Heart left ventricle (tissue), 16 donors: Measurements from ENCODE around the gene ZNF524. TPM values are rescaled to one million over a fixed set of nuclear protein-coding genes. Genes with fewer than 3 reads are reported as not detected.

Experiments
- ATAC-seq, 4 donors: fragments of 200-7000 bp; cut with Tn5 transposase; one replicate each; pipeline ENCODE4 v1.9.1; 2020 to 2022; ENCODE audit warnings: moderate library complexity in 4 of 4, mild to moderate bottlenecking in 3 of 4, moderate number of reproducible peaks in 1 of 4
- DNase-seq, 5 donors: peaks; one replicate each; pipeline ENCODE4 v3.0.0-alpha.2; 2020
- H3K27ac ChIP-seq, 12 donors: fragments of 200-600 bp; sonication (generic) in 4 of 12; one replicate each; pipeline versions ENCODE4 v1.5.0 to v1.8.0; 2016 to 2022; ENCODE audit warnings: mild to moderate bottlenecking in 2 of 12
- H3K27me3 ChIP-seq, 9 donors: fragments of 200-600 bp; sonication (generic) in 2 of 9; one replicate each; pipeline versions ENCODE4 v1.5.1 to v1.8.0; 2016 to 2022; ENCODE audit warnings: mild to moderate bottlenecking in 3 of 9
- H3K36me3 ChIP-seq, 9 donors: fragments of 200-600 bp; sonication (generic) in 2 of 9; one replicate each; pipeline versions ENCODE4 v1.5.0 to v1.8.0; 2018 to 2022; ENCODE audit warnings: mild to moderate bottlenecking in 2 of 9
- H3K4me1 ChIP-seq, 12 donors: fragments of 200-600 bp; sonication (generic) in 4 of 12; one replicate each; pipeline versions ENCODE4 v1.5.0 to v1.8.0; 2016 to 2022; ENCODE audit warnings: mild to moderate bottlenecking in 3 of 12
- H3K4me3 ChIP-seq, 12 donors: fragments of 200-600 bp; sonication (generic) in 4 of 12; one replicate each; pipeline versions ENCODE4 v1.5.0 to v1.8.0; 2017 to 2022; ENCODE audit warnings: mild to moderate bottlenecking in 9 of 12, moderate library complexity in 4 of 12
- H3K9me3 ChIP-seq, 12 donors: fragments of 200-600 bp; sonication (generic) in 4 of 12; one replicate each; pipeline versions ENCODE4 v1.5.0 to v1.8.0; 2016 to 2022; ENCODE audit warnings: mild to moderate bottlenecking in 1 of 12
- CTCF ChIP-seq, 12 donors: fragments of 200-600 bp; sonication (generic) in 4 of 12; IDR thresholded peaks; one replicate each; pipeline versions ENCODE4 v1.5.0 to v1.8.0; 2018 to 2022; ENCODE audit warnings: antibody characterized with exemption in 12 of 12, mild to moderate bottlenecking in 5 of 12
- POLR2A ChIP-seq, 2 donors: fragments of 450-650 bp; IDR thresholded peaks; one replicate each; pipeline ENCODE4 v1.6.1; 2017; ENCODE audit warnings: antibody characterized with exemption in 2 of 2, mild to moderate bottlenecking in 2 of 2, moderate library complexity in 2 of 2
- WGBS, 4 donors: extraction: QIAGEN DNeasy Blood & Tissue Kit in 2 of 4; methylation state at CpG; one replicate each; pipeline versions ENCODE4 v1.1.5 to v1.1.7; 2013 to 2018; 5-methylcytosine and 5-hydroxymethylcytosine counted together
- intact Hi-C, 10 donors: fragments of 100-400 bp; cut with DNase I; formaldehyde crosslinking; loops; one replicate each; pipeline versions ENCODE4 v1.11.1 to v1.14.2; 2022
- polyA plus RNA-seq, 2 donors: library from polyadenylated mRNA; stranded (reverse); fragments of 200-250 nt; gene quantifications; one replicate each; pipeline ENCODE4 v1.2.3, GENCODE V29; 2013
- total RNA-seq, 9 donors: library from RNA; depleted of rRNA in 2 of 9; stranded (reverse); fragments of >200 nt in 2 of 9; fragmentation: NEBNext Ultra II Directional in 3 of 9; extraction: Animal tissue kit (Norgen Biotek cat#: 25700) in 3 of 9; gene quantifications; one replicate each; pipeline versions ENCODE4 v1.1.0 to v1.2.4, GENCODE V29; 2016 to 2023
- donor health status: ischemic (EF 13 %, LVEDD 7.1; RV severe dilation, severe dysfunction).
- donor health status: healthy with polysubstance abuse.
- donor health status: DM: no; HTN: yes; CAD: no.
- donor health status: DM: no; HTN: no; CAD: no.
- donor health status: ischemic (EF 25% LVEDD 6.9; RV normal size, moderate dysfunction).
- donor health status: ischemic (EF 25% LVEDD 5.7; RV mildly dilated, moderate dysfunction).
- donor health status: healthy.
- donor health status: DM: yes; HTN: yes; CAD: no.
- donor health status: ischemic (EF 35%, LVEDD 5.7; RV mildly dilated, moderate dysfunction).
- donor health status: nonischemic (EF 11% LVEDD 7.7; RV severe dilation, severe dysfunction).
- donor health status: DM: yes; HTN: yes; CAD: no.
- donor health status: PGD.
- donor health status: ischemic (EF 29% LVEDD 5.4; RV normal size, mild dysfunction).
- donor health status: nonischemic (EF 23%, LVEDD 6.1; RV moderate dilation, normal function).

The ZNF524 gene
- total and polyA plus RNA-seq, 11 donors, result 11.0 to 34.7 (median 16.7) TPM

GRCh38 chr19:55594996-55595545 is 5.0 kb upstream of the ZNF524 start:
- Histone ChIP-seq H3K36me3 (peaks cover 0 to 52% (median 33%) of the 10 kb centered on the region in 9 donors), H3K9me3 (no peaks in the 10 kb centered on the region), H3K27me3 (no peaks in the 10 kb centered on the region), H3K27ac (peak overlapping the region in 2 of 12 donors; percentile 37 to 43), H3K4me1 (peaks cover 0 to 6% (median 0%) of the 10 kb centered on the region in 12 donors), H3K4me3 (no peak overlapping the region)
- intact Hi-C loops, result loop anchor here in 4 of 10 donors (5.0 to 10.0 kb wide), 4 partner anchors 37 to 80 kb away; partner anchors contain the start of gene SBK3 (in 2 of the 4)
- ATAC-seq (no peak), DNase-seq (no peak)
- TF ChIP-seq POLR2A (IDR thresholded peaks at IDR 0.05) (no peak), CTCF (IDR thresholded peaks at IDR 0.05) (no peak)
- 76 to 86% (median 81%) methylated on average over 4 of the region's 4 CpGs for WGBS, 4 donors

- no peak overlapping the region for H3K27ac ChIP-seq
- ATAC-seq (no peak), DNase-seq (no peak)
- no peak overlapping the region for H3K4me3 ChIP-seq
- TF ChIP-seq CTCF (IDR thresholded peaks at IDR 0.05), result no peak
- TF ChIP-seq POLR2A (IDR thresholded peaks at IDR 0.05), result no peak
- peaks cover 0 to 52% (median 33%) of the 10 kb centered on the region in 9 donors for H3K36me3 ChIP-seq
- H3K4me1 ChIP-seq, result peaks cover 0 to 14% (median 8%) of the 10 kb centered on the region in 12 donors
- intact Hi-C loops, result loop anchor here in 4 of 10 donors (5.0 to 10.0 kb wide), 4 partner anchors 36 to 82 kb away; partner anchors contain the start of gene SBK3 (in 2 of the 4)
- H3K27me3 ChIP-seq, result no peaks in the 10 kb centered on the region
- WGBS, 4 donors, result 88 to 94% (median 92%) methylated on average over 3 of the region's 3 CpGs
- no peaks in the 10 kb centered on the region for H3K9me3 ChIP-seq
Observed at GRCh38 chr19:55596304-55596703, 3.8 kb upstream of the ZNF524 start.

GRCh38 chr19:55597501-55597921 is 2.6 kb upstream of the ZNF524 start:
- no peak overlapping the region for H3K27ac ChIP-seq
- TF ChIP-seq POLR2A (IDR thresholded peaks at IDR 0.05) (no peak), CTCF (IDR thresholded peaks at IDR 0.05) (no peak)
- no peaks in the 10 kb centered on the region for H3K27me3 ChIP-seq
- intact Hi-C loops, result loop anchor here in 4 of 10 donors (5.0 to 10.0 kb wide), 4 partner anchors 35 to 83 kb away; partner anchors contain the start of gene SBK3 (in 2 of the 4)
- WGBS, 4 donors, result 96 to 97% (median 97%) methylated on average over 30 of the region's 30 CpGs
- ATAC-seq (no peak), DNase-seq (no peak)
- H3K4me3 ChIP-seq, result no peak overlapping the region
- H3K4me1 ChIP-seq, result peaks cover 0 to 18% (median 8%) of the 10 kb centered on the region in 12 donors
- no peaks in the 10 kb centered on the region for H3K9me3 ChIP-seq
- H3K36me3 ChIP-seq, result peaks cover 0 to 49% (median 29%) of the 10 kb centered on the region in 9 donors

GRCh38 chr19:55598034-55598433 is 2.1 kb upstream of the ZNF524 start:
- no peak for ATAC-seq
- intact Hi-C loops, result loop anchor here in 5 of 10 donors (2.0 to 10.0 kb wide), 5 partner anchors 34 to 83 kb away; partner anchors contain the start of gene SBK3 (in 2 of the 5)

More at GRCh38 chr19:55598034-55598433, 2.1 kb upstream of the ZNF524 start:
- TF ChIP-seq POLR2A (IDR thresholded peaks at IDR 0.05), result no peak
- TF ChIP-seq CTCF (IDR thresholded peaks at IDR 0.05), result no peak
- Histone ChIP-seq H3K4me3 (no peak overlapping the region), H3K9me3 (no peaks in the 10 kb centered on the region), H3K36me3 (peaks cover 0 to 49% (median 29%) of the 10 kb centered on the region in 9 donors), H3K4me1 (peaks cover 0 to 18% (median 8%) of the 10 kb centered on the region in 12 donors), H3K27ac (peak overlapping the region in 4 of 12 donors; percentile 99 to 100 (median 99)), H3K27me3 (no peaks in the 10 kb centered on the region)
- DNase-seq, result no peak
- 85 to 90% (median 88%) methylated on average over 9 of the region's 9 CpGs for WGBS, 4 donors
